AG10803 (cell line): ENCODE results near the gene LIX1.
"Not testable (repeated sequence)": the region's sequence is repeated elsewhere in the genome, so short reads cannot be mapped to it uniquely, and the experiment has no call there.

ENCODE experiments used
- DNase-seq: peaks from one replicate; pipeline ENCODE4 v3.0.0; 2010; ENCODE audit warnings: low read depth
- H3K4me3 ChIP-seq: 2 replicates; pipeline ENCODE4 v1.5.1; 2011; ENCODE audit warnings: mild to moderate bottlenecking, low read length, control low read depth
- TF ChIP-seq, protein P1 (sequence below): conservative IDR thresholded peaks from 2 replicates; pipeline ENCODE4 v1.5.1; 2011; ENCODE audit warnings: mild to moderate bottlenecking, low read length, control low read depth, inconsistent platforms

The LIX1 gene

DNA sequence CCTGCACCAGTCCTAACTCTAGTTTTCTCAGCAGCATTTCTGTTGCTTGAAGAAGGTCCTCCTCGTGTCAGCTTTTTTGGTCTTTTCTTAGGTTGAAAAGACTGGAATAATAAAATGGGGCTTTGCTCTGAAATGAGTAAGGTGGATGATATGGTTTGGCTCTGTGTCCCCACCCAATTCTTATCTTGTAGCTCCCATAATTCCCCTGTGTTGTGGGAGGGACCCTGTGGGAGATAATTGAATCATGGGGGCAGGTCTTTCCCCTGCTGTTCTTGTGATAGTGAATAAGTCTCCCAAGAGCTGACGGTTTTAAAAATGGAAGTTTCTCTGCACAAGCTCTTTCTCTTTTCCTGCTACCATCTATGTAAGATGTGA, 53.6 kb downstream of the LIX1 start:
- no peak overlapping the region for H3K4me3 ChIP-seq
- TF ChIP-seq, protein P1, sequence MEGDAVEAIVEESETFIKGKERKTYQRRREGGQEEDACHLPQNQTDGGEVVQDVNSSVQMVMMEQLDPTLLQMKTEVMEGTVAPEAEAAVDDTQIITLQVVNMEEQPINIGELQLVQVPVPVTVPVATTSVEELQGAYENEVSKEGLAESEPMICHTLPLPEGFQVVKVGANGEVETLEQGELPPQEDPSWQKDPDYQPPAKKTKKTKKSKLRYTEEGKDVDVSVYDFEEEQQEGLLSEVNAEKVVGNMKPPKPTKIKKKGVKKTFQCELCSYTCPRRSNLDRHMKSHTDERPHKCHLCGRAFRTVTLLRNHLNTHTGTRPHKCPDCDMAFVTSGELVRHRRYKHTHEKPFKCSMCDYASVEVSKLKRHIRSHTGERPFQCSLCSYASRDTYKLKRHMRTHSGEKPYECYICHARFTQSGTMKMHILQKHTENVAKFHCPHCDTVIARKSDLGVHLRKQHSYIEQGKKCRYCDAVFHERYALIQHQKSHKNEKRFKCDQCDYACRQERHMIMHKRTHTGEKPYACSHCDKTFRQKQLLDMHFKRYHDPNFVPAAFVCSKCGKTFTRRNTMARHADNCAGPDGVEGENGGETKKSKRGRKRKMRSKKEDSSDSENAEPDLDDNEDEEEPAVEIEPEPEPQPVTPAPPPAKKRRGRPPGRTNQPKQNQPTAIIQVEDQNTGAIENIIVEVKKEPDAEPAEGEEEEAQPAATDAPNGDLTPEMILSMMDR, result no peak
- DNase-seq, result no peak

DNA sequence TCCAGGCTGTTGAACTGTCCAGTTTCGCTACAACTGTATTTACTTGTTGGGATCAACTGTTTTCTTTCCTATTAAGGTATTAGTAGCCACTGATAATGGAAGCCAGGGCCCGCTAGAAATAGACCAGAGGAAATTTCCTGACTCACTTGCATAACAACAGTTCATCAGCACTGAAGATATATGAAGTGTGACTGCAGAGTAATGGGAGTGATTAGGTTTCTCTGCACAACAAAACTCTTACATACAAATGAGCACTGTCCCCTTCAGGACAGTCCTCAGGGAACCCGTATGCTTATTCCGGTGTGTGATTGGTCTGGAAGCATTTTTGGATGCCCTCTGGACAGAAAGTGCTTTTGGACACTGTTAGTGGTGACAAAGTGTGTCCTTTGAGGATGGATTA, 55.3 kb downstream of the LIX1 start:
- TF ChIP-seq, protein P1, result no peak
- DNase-seq, result no peak

DNA sequence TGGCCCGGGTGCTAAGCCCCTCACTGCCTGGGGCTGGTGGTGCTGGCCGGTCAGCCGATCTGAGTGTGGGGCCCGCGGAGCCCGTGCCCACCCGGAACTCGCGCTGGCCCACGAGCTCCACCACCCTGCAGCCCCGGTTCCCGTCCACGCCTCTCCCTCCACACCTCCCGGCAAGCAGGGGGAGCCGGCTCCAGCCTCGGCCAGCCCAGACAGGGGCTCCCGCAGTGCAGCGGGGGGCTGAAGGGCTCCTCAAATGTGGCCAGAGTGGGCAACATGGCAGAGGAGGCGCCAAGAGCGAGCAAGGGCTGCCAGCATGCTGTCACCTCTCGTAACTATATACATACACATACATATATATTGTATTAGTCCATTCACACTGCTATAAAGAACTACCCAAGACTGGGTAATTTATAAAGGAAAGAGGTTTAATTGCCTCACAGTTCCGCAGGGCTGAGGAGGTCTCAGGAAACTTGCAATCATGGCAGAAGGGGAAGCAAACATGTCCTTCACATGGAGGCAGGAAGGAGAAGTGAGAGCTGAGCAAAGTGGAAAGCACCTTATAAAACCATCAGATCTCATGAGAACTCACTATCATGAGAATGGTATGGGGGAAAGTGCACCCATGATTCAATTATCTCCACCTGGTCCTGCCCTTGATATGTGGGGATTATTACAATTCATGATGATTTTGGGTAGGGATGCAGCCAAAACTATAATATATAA, 56.8 kb downstream of the LIX1 start:
- no peak for DNase-seq
- TF ChIP-seq, protein P1, result no peak

More for the DNA sequence above, 55.3 kb downstream of the LIX1 start:
- no peak overlapping the region for H3K4me3 ChIP-seq

DNA sequence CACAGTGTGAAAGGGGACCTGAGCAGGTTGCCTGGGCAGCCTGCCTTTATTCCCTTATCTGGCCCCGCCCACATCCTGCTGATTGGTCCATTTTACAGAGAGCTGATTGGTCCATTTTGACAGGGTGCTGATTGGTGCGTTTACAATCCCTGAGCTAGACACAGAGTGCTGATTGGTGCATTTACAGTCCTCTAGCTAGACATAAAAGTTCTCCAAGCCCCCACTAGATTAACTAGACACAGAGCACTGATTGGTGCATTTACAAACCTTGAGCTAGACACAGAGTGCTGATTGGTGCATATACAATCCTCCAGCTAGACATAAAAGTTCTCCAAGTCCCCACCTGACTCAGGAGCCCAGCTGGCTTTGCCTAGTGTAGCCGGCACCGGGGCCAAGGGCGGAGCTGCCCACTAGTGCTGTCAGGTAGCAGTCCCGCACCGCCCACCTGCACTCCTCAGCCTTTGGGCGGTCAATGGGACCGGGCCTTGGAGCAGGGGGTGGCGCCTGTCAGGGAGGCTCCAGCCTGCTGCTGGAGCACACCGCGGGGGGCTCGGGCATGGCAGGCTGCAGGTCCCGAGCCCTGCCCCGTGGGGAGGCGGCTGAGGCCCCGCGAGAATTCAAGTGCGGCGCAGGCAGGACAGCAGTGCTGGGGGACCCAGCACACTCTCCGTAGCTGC, 57.5 kb downstream of the LIX1 start:
- not testable (repeated sequence) for DNase-seq, H3K4me3 ChIP-seq

More for the DNA sequence above, 56.8 kb downstream of the LIX1 start:
- H3K4me3 ChIP-seq, result no peak overlapping the region

DNA sequence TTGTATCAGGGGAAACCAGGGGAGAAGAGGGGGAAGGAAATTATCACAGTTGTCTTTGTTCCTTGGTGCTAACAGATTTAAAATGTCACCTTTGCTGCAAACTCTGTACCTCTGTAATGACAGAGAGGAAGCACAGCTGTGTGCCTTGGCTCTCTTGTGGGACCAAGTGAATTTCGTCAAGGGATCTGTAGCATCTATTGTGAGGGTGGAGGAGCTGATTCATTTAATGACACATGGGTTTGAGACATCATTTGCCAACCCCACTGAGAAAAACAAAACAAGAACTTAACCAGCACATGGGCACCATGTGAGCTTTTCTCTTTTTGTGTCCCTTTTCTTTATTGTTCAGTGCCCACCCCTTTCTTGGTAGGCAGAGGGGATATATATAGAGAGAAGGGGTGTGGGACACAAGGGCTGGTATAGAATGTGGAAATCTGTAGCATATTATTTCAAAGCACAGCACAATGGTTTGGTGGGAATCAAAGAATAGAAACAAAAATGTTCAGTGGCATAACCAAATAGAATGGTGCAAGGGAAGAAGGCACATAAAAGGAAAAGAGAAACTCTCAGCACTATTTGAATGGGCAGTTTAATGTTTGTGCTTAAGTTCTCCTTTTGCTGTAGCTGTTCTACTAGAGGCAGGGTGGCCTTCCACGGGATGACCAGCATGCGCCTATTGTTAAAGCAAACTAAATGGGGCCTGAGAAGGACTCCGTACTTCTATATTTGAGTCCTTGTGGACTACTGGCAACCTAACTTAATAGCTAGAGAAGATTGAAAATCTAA, 63.3 kb downstream of the LIX1 start:
- TF ChIP-seq, protein P1, result no peak
- H3K4me3 ChIP-seq, result no peak overlapping the region
- DNase-seq, result no peak

DNA sequence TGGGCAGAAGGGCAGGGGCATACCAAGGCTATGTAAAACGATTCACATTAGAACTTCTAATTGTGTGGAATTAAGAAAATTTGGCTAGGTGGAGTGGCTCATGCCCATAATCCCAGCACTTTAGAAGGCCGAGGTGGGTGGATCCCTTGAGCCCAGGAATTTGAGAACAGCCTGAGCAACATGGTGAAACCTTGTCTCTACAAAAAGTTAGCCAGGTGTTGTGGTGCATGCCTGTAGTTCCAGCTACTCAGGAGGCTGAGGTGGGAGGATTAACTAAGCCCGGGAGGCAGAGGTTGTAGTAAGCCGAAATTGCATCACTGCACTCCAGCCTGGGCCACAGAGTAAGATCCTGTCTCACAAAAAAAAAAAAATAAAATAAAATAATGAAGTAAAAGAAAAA, 65.2 kb downstream of the LIX1 start:
- DNase-seq, result no peak
- no peak overlapping the region for H3K4me3 ChIP-seq
- TF ChIP-seq, protein P1, result no peak

DNA sequence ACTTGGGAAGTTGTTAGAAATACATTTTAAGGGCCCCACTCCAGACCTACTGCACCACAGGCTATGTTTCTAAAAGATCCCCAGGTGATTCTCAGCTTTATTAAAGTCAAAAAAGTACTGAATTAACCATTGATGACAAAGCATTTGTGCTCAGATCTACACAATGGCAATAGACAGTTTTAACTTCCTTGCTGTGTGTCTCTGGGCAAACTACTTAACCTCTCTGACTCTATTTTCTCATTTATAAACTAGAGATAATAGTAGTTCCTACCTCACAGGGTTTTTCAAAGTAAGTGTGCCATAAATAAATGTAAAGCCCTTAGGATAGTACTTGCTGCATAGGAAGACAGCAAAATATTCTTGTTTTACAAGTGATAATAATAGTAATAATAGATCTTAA, 66.3 kb downstream of the LIX1 start:
- H3K4me3 ChIP-seq, result no peak overlapping the region
- TF ChIP-seq, protein P1, result no peak
- DNase-seq, result no peak
